Loucy (cell line): ENCODE results near the gene RTL10.

ENCODE experiments used
- CTCF ChIP-seq: fragments of 200-600 bp; sonication (generic); conservative IDR thresholded peaks from 2 replicates; pipeline ENCODE4 v1.5.1; 2014; ENCODE audit warnings: mild to moderate bottlenecking, antibody characterized with exemption, low read length
- EZH2phosphoT487 ChIP-seq: fragments of 200-600 bp; IDR thresholded peaks from 2 replicates; pipeline ENCODE4 v1.6.1; 2018; ENCODE audit warnings: antibody characterized with exemption, mild to moderate bottlenecking, moderate library complexity, borderline replicate concordance

DNA sequence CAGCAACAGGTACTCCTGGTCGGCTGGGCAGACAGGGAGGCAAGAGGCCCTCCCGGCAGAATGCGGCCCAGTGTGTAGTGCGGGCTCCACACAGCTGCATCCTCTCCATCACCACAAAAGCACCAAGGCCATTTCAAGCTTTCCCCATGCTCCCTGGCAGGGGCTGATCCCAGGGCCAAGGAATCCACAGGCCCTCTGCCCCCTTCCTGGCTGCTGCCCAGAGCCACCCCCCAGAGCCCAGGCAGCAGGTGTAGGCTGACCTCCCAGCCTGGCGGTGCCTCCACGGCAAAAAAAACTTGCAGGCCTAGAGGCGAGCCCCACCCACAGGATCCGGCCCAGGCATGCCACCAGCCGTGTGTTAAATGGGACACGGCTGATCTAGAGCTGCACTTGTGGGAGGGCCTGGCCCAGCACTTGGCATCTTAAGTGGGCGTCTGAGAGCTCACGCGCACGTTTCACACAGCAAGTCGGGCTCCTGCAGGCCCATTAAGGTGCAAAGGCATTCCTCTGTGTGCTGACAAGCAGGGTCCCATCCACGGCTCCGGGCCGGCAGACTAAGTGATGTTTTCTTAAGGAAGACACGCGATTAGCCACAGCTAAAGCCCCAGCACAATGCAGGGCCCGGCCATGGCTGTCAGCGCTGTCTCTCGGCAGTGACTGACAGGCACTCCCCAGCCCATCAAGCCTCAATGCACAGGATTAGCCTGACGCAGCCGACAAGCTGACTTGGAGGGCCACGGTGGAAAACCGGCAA, 19.8 kb upstream of the RTL10 start:
- TF ChIP-seq CTCF (no peak), EZH2phosphoT487 (no peak)
